ENCODE measurements around the gene FAM83G. TPM values are rescaled to one million over a fixed set of nuclear protein-coding genes. Genes with fewer than 3 reads are reported as not detected.

The FAM83G gene
- total RNA-seq, 1 donor from 2014 or later = 1.3 TPM

GRCh38 chr17:19011581-19011980, 7.0 kb upstream of the FAM83G start:
- H3K4me3 Mint-ChIP-seq = no peak overlapping the region
- no peaks in the 10 kb centered on the region for H3K36me3 Mint-ChIP-seq (ENCODE audit: low read depth)
- DNase-seq (ENCODE audit: low read depth, low spot score) = no peak
- H3K27me3 Mint-ChIP-seq (ENCODE audit: low read depth) = peaks cover 10% of the 10 kb centered on the region
- H3K9me3 Mint-ChIP-seq = no peaks in the 10 kb centered on the region
- TF ChIP-seq CTCF (conservative IDR thresholded peaks at IDR 0.05) = no peak
- H3K27ac Mint-ChIP-seq (ENCODE audit: unreplicated experiment) = no peak overlapping the region
- H3K4me1 Mint-ChIP-seq = no peaks in the 10 kb centered on the region

GRCh38 chr17:19010729-19011505, 6.4 kb upstream of the FAM83G start:
- H3K4me3 Mint-ChIP-seq = no peak overlapping the region
- H3K27ac Mint-ChIP-seq (ENCODE audit: unreplicated experiment) = no peak overlapping the region
- H3K9me3 Mint-ChIP-seq = no peaks in the 10 kb centered on the region
- H3K4me1 Mint-ChIP-seq = no peaks in the 10 kb centered on the region
- DNase-seq (ENCODE audit: low read depth, low spot score) = no peak
- H3K36me3 Mint-ChIP-seq (ENCODE audit: low read depth) = peaks cover under 1% of the 10 kb centered on the region
- peaks cover 15% of the 10 kb centered on the region for H3K27me3 Mint-ChIP-seq (ENCODE audit: low read depth)
- TF ChIP-seq CTCF (conservative IDR thresholded peaks at IDR 0.05) = no peak

DNA sequence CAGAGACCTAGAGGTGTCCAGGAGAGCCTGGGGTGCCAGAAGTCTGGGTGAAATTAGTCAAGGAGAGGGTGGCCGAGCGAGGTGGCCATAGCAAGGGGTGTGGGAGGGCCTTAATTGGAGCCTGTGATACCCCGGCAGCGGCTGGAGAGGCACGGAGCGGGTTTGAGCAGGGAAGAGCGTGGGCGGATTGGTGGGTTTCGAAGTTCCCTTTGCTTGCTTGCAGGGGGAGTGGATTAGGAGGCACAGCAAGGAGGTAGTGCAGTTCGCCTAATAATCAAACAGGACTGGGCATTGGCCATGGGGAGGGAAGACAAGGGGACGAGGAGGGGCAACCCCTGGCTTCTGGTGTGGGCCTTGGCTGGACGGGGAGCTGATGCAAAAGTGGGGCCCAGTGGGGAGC, 5.4 kb upstream of the FAM83G start:
- Mint-ChIP-seq H3K4me3 (no peak overlapping the region), H3K36me3 (ENCODE audit: low read depth) (peaks cover 2% of the 10 kb centered on the region), H3K27me3 (ENCODE audit: low read depth) (peaks cover 20% of the 10 kb centered on the region), H3K27ac (ENCODE audit: unreplicated experiment) (peak overlapping the region; percentile 82), H3K9me3 (no peaks in the 10 kb centered on the region), H3K4me1 (no peaks in the 10 kb centered on the region)
- TF ChIP-seq CTCF (conservative IDR thresholded peaks at IDR 0.05) = no peak
- no peak for DNase-seq (ENCODE audit: low read depth, low spot score)

DNA sequence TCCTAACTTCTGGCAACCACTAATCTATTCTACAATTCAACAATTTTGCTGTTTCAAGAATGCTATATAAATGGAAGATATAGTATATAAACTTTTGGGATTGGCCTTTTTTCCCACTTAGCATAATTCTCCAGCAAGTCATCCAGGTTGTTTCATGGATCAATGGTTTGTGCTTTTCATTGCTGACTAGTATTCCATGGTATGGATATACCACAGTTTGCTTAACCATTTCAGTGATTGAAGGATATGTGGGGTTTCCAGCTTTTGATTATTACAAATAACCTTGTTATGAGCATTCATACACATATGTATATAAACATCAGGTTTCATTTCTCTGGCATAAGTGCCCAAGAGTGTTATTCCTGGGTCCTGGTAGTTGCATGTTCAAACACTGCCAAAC, 2.1 kb upstream of the FAM83G start:
- H3K27me3 Mint-ChIP-seq (ENCODE audit: low read depth) = peaks cover 45% of the 10 kb centered on the region
- H3K4me1 Mint-ChIP-seq = no peaks in the 10 kb centered on the region
- H3K36me3 Mint-ChIP-seq (ENCODE audit: low read depth) = peaks cover 2% of the 10 kb centered on the region
- TF ChIP-seq CTCF (conservative IDR thresholded peaks at IDR 0.05) = no peak
- DNase-seq (ENCODE audit: low read depth, low spot score) = no peak
- H3K9me3 Mint-ChIP-seq = no peaks in the 10 kb centered on the region
- H3K4me3 Mint-ChIP-seq = no peak overlapping the region
- H3K27ac Mint-ChIP-seq (ENCODE audit: unreplicated experiment) = no peak overlapping the region

DNA sequence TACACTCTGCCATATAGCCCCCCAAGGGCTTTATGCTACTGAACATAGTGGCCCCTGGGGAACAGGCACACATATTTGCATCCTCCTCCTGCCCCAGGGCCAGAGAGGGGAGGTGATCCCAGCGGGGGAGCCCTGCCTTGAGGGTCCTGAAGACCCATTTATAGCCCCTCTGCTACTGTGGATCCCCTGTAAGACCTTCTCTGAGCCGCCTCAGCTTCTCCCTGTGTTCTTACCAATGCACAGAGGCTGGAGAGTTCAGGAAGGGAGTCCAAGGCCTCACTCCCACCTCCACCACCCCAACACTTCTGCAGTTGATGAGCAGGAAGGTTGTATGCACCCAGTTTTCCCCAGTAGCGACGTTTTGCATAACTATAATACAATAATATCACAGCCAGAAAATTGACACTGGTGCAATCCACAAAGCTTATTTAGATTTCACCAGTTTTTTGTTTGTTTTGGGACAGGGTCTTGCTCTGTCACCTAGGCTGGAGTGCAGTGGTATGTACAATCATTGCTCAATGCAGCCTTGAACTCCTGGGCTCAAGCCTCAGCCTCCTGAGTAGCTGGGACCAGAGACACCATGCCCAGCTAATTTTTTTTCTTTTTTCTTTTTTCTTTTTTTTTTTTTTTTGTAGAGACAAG, 1.3 kb upstream of the FAM83G start:
- H3K4me3 Mint-ChIP-seq = peak overlapping the region; percentile 67
- no peaks in the 10 kb centered on the region for H3K9me3 Mint-ChIP-seq
- no peak for DNase-seq (ENCODE audit: low read depth, low spot score)
- H3K27ac Mint-ChIP-seq (ENCODE audit: unreplicated experiment) = no peak overlapping the region
- peaks cover 2% of the 10 kb centered on the region for H3K36me3 Mint-ChIP-seq (ENCODE audit: low read depth)
- no peaks in the 10 kb centered on the region for H3K4me1 Mint-ChIP-seq
- no peak for TF ChIP-seq CTCF (conservative IDR thresholded peaks at IDR 0.05)
- H3K27me3 Mint-ChIP-seq (ENCODE audit: low read depth) = peaks cover 48% of the 10 kb centered on the region

Data from neural crest cell (in vitro differentiated cells).